ENCODE results near the gene MYPN. TPM values are rescaled to one million over a fixed set of nuclear protein-coding genes. Genes with fewer than 3 reads are reported as not detected.

The MYPN gene
- total RNA-seq, 2 experiments from 2014 or later: 0.05 TPM; not detected in 1

DNA sequence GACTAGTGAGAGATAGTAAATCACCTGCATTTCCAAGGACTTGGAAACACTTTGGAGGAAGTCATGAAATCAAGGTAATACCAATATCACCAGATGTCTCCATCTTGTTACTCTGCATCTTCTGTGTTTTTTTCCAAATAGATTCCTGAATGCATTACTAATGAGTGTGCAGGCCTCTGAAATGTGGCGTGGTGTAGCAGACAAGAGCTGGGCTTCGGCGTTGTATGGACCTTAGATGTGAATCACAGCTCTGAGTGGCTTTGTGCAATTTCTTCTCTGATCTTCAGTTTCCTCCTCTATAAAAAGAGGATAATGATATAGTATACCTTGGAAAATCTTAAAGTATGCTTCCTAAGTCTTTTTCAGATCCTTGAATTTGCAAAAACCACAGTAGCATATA is 9.6 kb upstream of the MYPN start:
- H3K27ac Mint-ChIP-seq: no peak overlapping the region
- H3K9me3 Mint-ChIP-seq: no peaks in the 10 kb centered on the region
- CTCF ChIA-PET: interaction anchor here (0.6 kb wide), 1 partner anchor 222 kb away, joined by 4 read pairs; no protein-coding TSS in a partner anchor
- no peaks in the 10 kb centered on the region for H3K36me3 Mint-ChIP-seq
- no peak overlapping the region for H3K4me3 Mint-ChIP-seq
- POLR2A ChIA-PET: no interaction called here
- intact Hi-C loops (cut with micrococcal nuclease): no loop called here
- DNase-seq: no peak
- peaks cover 4% of the 10 kb centered on the region for H3K27me3 Mint-ChIP-seq
- H3K4me1 Mint-ChIP-seq (ENCODE audit: low read depth): no peaks in the 10 kb centered on the region

DNA sequence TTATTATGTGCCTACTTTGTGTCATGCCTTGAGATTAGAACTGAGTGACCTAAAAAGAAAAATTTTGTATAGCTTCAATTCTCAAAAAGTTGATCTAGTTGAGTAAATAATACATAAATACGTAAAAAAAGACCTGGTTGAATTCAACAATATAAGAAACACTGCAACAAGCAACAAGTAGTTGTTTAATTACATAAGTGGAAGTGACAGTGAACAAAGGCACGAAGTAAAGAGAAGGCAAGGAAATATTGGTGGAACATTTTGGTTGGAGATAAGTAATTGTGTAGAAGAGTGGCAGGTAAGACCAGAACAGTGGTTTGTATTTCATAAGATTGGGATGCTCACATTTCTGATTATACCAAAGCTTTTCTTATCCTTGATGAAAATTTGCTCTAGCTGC is 8.2 kb upstream of the MYPN start:
- Mint-ChIP-seq H3K27me3 (peaks cover 4% of the 10 kb centered on the region), H3K36me3 (no peaks in the 10 kb centered on the region), H3K4me3 (no peak overlapping the region), H3K9me3 (no peaks in the 10 kb centered on the region), H3K4me1 (ENCODE audit: low read depth) (no peaks in the 10 kb centered on the region), H3K27ac (no peak overlapping the region)
- ChIA-PET POLR2A (no interaction called here), CTCF (no interaction called here)
- DNase-seq: no peak
- intact Hi-C loops (cut with micrococcal nuclease): no loop called here

GRCh38 chr10:68103261-68103878 is 5.9 kb upstream of the MYPN start:
- H3K4me3 Mint-ChIP-seq: no peak overlapping the region
- POLR2A ChIA-PET: no interaction called here
- intact Hi-C loops (cut with micrococcal nuclease): no loop called here
- CTCF ChIA-PET: interaction anchor here (0.6 to 0.7 kb wide), 2 partner anchors 110 to 217 kb away, joined by 3 read pairs; no protein-coding TSS in a partner anchor
- no peak for DNase-seq
- peaks cover 5% of the 10 kb centered on the region for H3K27me3 Mint-ChIP-seq
- no peak overlapping the region for H3K27ac Mint-ChIP-seq
- no peaks in the 10 kb centered on the region for H3K36me3 Mint-ChIP-seq
- H3K9me3 Mint-ChIP-seq: no peaks in the 10 kb centered on the region
- no peaks in the 10 kb centered on the region for H3K4me1 Mint-ChIP-seq (ENCODE audit: low read depth)

GRCh38 chr10:68103901-68104300 is 5.4 kb upstream of the MYPN start:
- CTCF ChIA-PET: no interaction called here
- no peaks in the 10 kb centered on the region for H3K9me3 Mint-ChIP-seq
- peaks cover 5% of the 10 kb centered on the region for H3K27me3 Mint-ChIP-seq
- no peaks in the 10 kb centered on the region for H3K36me3 Mint-ChIP-seq
- intact Hi-C loops (cut with micrococcal nuclease): no loop called here
- POLR2A ChIA-PET: no interaction called here
- H3K27ac Mint-ChIP-seq: no peak overlapping the region
- no peaks in the 10 kb centered on the region for H3K4me1 Mint-ChIP-seq (ENCODE audit: low read depth)
- no peak overlapping the region for H3K4me3 Mint-ChIP-seq
- no peak for DNase-seq

GRCh38 chr10:68105820-68106219 is 3.5 kb upstream of the MYPN start:
- Mint-ChIP-seq H3K27me3 (peaks cover 4% of the 10 kb centered on the region), H3K36me3 (no peaks in the 10 kb centered on the region), H3K9me3 (no peaks in the 10 kb centered on the region), H3K4me1 (ENCODE audit: low read depth) (no peaks in the 10 kb centered on the region), H3K4me3 (no peak overlapping the region), H3K27ac (no peak overlapping the region)
- POLR2A ChIA-PET: no interaction called here
- CTCF ChIA-PET: no interaction called here
- intact Hi-C loops (cut with micrococcal nuclease): no loop called here
- no peak for DNase-seq

DNA sequence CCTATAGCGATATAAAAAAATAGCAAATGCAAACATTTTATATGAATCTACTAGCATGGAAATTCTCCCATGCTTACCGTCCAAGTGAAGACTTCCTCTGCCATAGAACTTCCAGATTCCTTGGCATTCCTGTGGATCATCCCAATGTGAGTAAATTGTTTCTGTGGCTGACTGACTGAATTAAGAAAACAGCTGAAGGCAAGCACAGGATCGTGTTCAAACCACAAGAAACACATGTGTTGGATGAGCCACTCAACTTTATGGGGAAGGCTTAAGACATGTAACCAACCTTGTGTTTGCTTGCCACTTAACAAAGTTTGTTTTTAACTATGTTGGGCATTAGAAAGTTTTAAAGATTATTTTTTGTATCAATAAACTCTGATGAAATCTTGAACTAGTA is 2.6 kb upstream of the MYPN start:
- ChIA-PET CTCF (interaction anchor here (1.6 kb wide), 1 partner anchor 50 kb away, joined by 3 read pairs; no protein-coding TSS in a partner anchor), POLR2A (no interaction called here)
- H3K9me3 Mint-ChIP-seq: no peaks in the 10 kb centered on the region
- intact Hi-C loops (cut with micrococcal nuclease): no loop called here
- DNase-seq: no peak
- H3K4me3 Mint-ChIP-seq: no peak overlapping the region
- no peaks in the 10 kb centered on the region for H3K36me3 Mint-ChIP-seq
- no peak overlapping the region for H3K27ac Mint-ChIP-seq
- H3K4me1 Mint-ChIP-seq (ENCODE audit: low read depth): no peaks in the 10 kb centered on the region
- peaks cover 4% of the 10 kb centered on the region for H3K27me3 Mint-ChIP-seq

GRCh38 chr10:68107651-68108050 is 1.6 kb upstream of the MYPN start:
- Mint-ChIP-seq H3K4me1 (ENCODE audit: low read depth) (no peaks in the 10 kb centered on the region), H3K27ac (no peak overlapping the region), H3K4me3 (no peak overlapping the region), H3K27me3 (peaks cover 4% of the 10 kb centered on the region), H3K36me3 (no peaks in the 10 kb centered on the region), H3K9me3 (no peaks in the 10 kb centered on the region)
- no peak for DNase-seq
- intact Hi-C loops (cut with micrococcal nuclease): no loop called here
- POLR2A ChIA-PET: no interaction called here
- CTCF ChIA-PET: interaction anchor here (0.8 to 1.6 kb wide), 2 partner anchors 49 to 297 kb away, joined by 3 read pairs; no protein-coding TSS in a partner anchor

DNA sequence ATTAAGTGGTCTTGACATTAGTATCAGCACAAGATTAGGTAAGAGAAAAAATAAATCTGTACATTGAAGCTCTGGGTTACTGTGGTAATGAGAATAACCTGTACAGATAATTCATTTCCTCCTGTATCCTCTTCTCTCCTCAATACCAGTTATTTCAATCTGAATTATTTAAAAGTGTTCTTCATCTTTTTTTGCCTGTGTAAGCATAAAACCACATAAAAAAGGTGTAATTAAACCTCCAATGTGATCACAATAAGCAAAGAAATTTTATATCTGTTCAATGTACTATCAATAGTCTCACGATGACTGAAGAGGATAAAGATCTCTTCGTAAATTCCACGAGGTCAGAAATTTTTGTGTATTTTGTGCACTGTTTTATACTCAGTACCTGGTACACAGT is 1.2 kb upstream of the MYPN start:
- H3K4me1 Mint-ChIP-seq (ENCODE audit: low read depth): no peaks in the 10 kb centered on the region
- no peak overlapping the region for H3K27ac Mint-ChIP-seq
- POLR2A ChIA-PET: no interaction called here
- H3K27me3 Mint-ChIP-seq: peaks cover 4% of the 10 kb centered on the region
- no peak for DNase-seq
- H3K36me3 Mint-ChIP-seq: no peaks in the 10 kb centered on the region
- no peaks in the 10 kb centered on the region for H3K9me3 Mint-ChIP-seq
- CTCF ChIA-PET: interaction anchor here (0.8 kb wide), 1 partner anchor 297 kb away, joined by 3 read pairs; no protein-coding TSS in a partner anchor
- intact Hi-C loops (cut with micrococcal nuclease): no loop called here
- H3K4me3 Mint-ChIP-seq: no peak overlapping the region

DNA sequence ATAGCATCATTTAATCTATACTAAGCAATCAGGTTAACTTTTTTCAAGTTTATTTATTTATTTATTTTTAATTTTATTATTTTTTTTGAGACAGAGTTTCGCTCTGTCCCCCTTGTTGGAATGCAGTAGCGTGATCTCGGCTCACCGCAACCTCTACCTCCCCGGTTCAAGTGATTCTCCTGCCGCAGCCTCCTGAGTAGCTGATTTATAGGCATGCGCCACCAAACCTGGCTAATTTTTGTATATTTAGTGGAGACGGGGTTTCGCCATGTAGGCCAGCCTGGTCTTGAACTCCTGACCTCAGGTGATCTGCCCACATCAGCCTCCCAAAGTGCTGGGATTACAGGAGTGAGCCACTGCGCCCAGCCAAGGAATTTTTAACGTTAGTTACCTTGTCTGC is 635 bp upstream of the MYPN start:
- DNase-seq: no peak
- peaks cover 4% of the 10 kb centered on the region for H3K27me3 Mint-ChIP-seq
- no peak overlapping the region for H3K27ac Mint-ChIP-seq
- intact Hi-C loops (cut with micrococcal nuclease): no loop called here
- H3K9me3 Mint-ChIP-seq: no peaks in the 10 kb centered on the region
- no peak overlapping the region for H3K4me3 Mint-ChIP-seq
- ChIA-PET POLR2A (interaction anchor here (1.1 kb wide), 1 partner anchor 41 kb away, joined by 3 read pairs; no protein-coding TSS in a partner anchor), CTCF (interaction anchor here (1.0 kb wide), 1 partner anchor 253 kb away, joined by 3 read pairs; no protein-coding TSS in a partner anchor)
- H3K4me1 Mint-ChIP-seq (ENCODE audit: low read depth): no peaks in the 10 kb centered on the region
- H3K36me3 Mint-ChIP-seq: no peaks in the 10 kb centered on the region

DNA sequence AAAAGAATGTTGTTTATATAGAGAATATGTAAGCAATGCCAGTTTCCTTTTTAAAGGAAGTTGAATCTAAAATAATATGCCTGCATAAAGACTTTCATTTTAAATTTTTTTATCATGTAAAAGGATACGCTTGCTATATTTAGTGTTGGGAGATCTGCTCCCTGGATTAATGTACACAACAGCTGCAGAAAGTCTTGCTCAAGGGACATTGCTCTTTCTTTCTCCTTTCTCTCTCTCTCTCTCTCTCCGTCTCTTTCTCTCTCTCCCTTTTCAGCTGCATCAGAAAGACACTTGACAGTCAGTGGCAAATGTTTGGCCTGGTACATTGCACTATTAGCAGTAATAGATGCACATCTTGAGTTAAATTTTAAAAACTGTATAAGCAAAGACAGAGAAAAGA is 739 bp downstream of the MYPN start:
- Mint-ChIP-seq H3K36me3 (no peaks in the 10 kb centered on the region), H3K4me1 (ENCODE audit: low read depth) (no peaks in the 10 kb centered on the region), H3K27me3 (peaks cover 2% of the 10 kb centered on the region), H3K9me3 (no peaks in the 10 kb centered on the region), H3K27ac (no peak overlapping the region), H3K4me3 (no peak overlapping the region)
- DNase-seq: no peak
- intact Hi-C loops (cut with micrococcal nuclease): no loop called here
- ChIA-PET CTCF (interaction anchor here (1.4 kb wide), 1 partner anchor 192 kb away, joined by 3 read pairs; no protein-coding TSS in a partner anchor), POLR2A (no interaction called here)

GRCh38 chr10:68111584-68111983 is 2.3 kb downstream of the MYPN start:
- no peak overlapping the region for H3K27ac Mint-ChIP-seq
- DNase-seq: no peak
- H3K4me3 Mint-ChIP-seq: no peak overlapping the region
- ChIA-PET POLR2A (no interaction called here), CTCF (no interaction called here)
- H3K4me1 Mint-ChIP-seq (ENCODE audit: low read depth): no peaks in the 10 kb centered on the region
- H3K36me3 Mint-ChIP-seq: no peaks in the 10 kb centered on the region
- no peaks in the 10 kb centered on the region for H3K9me3 Mint-ChIP-seq
- intact Hi-C loops (cut with micrococcal nuclease): no loop called here
- H3K27me3 Mint-ChIP-seq: peaks cover 2% of the 10 kb centered on the region

GRCh38 chr10:68112837-68113236 is 3.5 kb downstream of the MYPN start:
- POLR2A ChIA-PET: no interaction called here

GRCh38 chr10:68118657-68119056 is 9.4 kb downstream of the MYPN start:
- ChIA-PET POLR2A (no interaction called here), CTCF (no interaction called here)
- intact Hi-C loops (cut with micrococcal nuclease): no loop called here
- Mint-ChIP-seq H3K27ac (no peak overlapping the region), H3K9me3 (no peaks in the 10 kb centered on the region), H3K36me3 (no peaks in the 10 kb centered on the region), H3K4me3 (no peak overlapping the region), H3K4me1 (ENCODE audit: low read depth) (no peaks in the 10 kb centered on the region), H3K27me3 (no peaks in the 10 kb centered on the region)
- DNase-seq: no peak

More at GRCh38 chr10:68112837-68113236, 3.5 kb downstream of the MYPN start:
- CTCF ChIA-PET: no interaction called here
- Mint-ChIP-seq H3K4me1 (ENCODE audit: low read depth) (no peaks in the 10 kb centered on the region), H3K27ac (no peak overlapping the region), H3K36me3 (no peaks in the 10 kb centered on the region), H3K27me3 (peaks cover 2% of the 10 kb centered on the region), H3K9me3 (no peaks in the 10 kb centered on the region), H3K4me3 (no peak overlapping the region)
- no peak for DNase-seq
- intact Hi-C loops (cut with micrococcal nuclease): no loop called here
